Activated CD4-positive, alpha-beta T cell treated with anti-CD3 and anti-CD28 coated beads, Interleukin-2, amount 50 U/mL, for 16 hours (primary cell): ENCODE results near the gene ERCC6.

Experiments
- DNase-seq: peaks from one replicate; pipeline ENCODE4 v3.0.0-alpha.2; 2020

ERCC6 gene

DNA sequence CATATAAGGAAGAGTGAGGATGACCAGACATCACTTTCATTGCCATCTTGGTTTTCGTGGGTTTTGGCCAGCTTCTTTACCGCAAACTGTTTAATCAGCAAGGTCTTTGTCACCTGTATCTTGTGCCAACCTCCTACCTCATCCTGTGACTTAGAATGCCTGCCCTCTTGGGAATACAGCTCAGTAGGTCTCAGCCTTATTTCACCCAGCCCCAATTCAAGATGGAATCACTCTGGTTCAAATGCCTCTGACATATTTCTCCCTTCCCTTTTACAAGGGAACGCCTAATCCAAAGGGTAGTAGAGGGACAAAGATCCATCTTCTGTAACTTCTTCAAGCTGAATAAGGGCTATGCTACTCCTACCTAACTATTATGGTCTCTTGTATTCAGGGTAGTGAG, 4.7 kb upstream of the ERCC6 start:
- DNase-seq: no peak

DNA sequence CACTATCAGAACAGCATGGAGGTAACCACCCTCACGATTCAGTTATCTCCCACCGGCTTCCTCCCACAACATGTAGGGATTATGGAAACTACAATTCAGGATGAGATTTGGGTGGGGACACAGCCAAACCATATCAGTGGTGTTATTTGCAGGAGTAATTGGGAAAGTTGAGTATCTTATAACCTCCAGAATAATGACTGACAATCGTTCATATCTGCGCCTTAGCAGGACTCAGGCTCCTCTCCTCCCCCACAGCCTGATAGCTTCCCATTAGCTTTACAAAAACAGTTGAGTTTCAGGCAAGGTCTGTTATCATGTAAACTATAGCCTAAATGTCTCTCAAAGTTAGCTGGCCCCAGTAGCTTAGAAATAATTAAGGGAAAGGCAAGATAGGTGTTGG, 3.4 kb upstream of the ERCC6 start:
- DNase-seq: no peak

DNA sequence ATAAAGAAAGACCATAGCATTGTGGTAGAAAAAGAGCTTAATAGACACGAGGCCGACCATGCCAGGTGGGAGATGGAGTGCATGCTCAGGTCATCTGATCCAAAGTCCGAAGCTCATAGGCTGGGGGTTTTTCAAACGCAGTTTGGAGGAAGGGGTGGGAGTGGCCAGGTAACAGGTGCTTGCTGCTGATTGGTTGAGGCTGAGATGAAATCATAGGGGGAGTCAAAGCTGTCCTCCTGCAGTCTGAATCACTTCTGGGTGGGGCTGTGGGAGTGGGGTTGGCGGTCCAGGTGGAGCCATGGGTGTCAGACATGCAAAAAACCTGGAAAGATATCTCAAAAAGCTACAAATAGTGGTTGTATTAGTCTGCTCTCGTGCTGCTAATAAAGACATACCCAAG, 2.8 kb upstream of the ERCC6 start:
- no peak for DNase-seq

DNA sequence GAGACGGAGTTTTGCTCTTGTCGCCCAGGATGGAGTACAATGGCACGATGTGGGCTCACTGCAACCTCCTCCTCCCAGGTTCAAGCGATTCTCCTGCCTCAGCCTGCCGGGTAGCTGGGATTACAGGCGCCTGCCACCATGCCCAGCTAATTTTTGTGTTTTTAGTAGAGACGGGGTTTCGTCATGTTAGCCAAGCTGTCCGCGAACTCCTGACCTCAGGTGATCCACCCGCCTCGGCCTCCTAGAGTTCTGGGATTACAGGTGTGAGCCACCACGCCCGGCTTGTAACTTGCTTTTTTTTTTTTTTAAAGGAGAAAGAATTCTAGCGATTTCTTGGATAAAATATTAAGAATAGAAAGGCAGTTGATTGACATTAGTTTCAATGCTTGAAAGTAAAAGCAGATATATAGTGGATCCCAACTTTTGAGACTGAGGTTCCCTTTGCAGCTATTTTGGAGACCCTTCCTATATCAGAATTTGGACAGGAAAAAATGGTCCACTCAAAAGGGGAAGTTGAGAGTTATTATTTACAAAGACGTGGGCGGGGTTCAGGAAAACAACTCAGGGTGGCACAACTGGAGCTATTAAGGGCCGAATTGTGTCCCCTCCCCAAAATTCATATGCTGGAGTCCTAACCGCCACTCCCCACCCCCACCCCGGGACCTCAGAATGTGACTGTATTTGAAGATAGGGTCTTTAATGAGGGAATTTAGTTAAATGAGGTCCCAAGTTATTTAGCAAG, 1.3 kb upstream of the ERCC6 start:
- no peak for DNase-seq

DNA sequence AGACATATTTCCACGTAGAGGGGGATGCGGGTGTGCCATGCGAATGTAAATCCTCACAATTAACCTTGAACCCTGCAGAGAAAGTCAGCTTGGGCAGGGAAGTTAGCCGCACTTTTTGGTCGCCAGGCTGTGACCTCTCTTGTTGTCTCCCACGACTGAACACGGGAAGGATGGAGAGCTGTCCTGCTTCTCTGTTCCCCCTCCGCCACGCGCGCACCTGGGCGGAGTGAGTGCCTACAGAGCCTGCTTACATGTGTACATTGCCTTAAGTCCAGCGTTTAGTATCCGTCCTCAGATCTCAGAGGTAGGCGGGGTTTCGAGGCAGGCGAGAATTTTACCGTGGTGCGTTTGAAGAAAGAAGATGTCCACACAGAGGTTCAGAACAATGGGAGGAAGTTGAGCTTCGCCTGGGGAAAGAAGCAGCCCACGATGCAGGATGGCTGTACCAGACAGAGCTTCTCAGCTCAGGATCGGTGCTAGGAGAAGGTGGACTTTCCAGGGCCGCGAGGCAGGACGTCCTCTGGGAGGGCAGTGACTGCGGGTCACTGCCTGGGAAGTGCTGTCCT, 482 bp upstream of the ERCC6 start:
- peak; percentile 2 for DNase-seq

DNA sequence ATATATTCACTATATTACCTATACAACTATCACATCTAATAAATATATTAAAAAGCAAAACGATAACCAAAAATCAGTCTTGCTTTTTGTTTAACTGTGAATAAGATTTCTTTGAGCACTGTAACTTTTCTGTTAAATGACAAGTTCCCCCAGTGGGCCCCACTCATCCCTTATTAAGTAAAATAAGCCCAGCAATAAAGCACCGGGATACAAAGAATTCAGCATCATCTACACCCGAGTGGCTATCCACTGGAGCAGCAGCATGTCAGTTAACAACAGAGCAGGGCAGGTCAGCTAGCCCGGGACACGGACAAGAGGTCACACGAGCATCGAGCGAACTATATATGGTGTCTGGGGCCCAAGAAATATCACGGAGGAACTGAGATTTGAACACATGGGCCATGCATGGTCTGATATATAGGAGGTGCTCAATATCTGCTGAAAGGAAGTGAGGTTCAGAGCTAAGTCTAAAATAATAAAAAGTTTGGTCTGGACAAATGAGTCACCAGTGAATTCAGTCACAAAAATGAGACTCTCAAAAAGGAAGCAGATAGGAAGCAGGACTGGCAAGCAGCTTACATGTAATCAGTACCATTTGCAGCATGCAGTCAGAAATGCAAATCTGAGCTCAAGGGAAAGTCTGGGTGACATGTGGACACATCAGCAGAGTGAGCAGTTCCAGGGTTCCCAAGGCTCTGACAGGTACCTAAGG, 4.1 kb downstream of the ERCC6 start:
- DNase-seq: peak; percentile 64

DNA sequence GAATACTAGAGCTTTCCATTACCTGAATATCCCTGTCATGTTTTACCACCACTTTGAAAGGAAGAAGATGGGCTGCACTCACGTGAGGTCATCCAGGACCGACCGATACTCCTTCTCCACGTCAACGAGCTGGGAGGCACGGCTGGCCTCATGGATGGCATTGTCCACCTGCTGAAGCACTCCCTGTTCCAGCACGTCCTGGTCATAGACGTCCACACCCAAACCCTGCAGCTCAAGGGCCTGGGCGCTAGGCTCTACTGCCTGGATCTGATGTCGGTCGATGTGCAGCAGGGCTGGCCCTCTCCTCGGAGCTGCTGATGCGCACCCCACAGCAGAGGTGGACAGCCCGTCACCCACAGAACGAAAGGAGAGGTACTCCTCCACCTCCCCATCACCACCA, 6.5 kb downstream of the ERCC6 start:
- no peak for DNase-seq

DNA sequence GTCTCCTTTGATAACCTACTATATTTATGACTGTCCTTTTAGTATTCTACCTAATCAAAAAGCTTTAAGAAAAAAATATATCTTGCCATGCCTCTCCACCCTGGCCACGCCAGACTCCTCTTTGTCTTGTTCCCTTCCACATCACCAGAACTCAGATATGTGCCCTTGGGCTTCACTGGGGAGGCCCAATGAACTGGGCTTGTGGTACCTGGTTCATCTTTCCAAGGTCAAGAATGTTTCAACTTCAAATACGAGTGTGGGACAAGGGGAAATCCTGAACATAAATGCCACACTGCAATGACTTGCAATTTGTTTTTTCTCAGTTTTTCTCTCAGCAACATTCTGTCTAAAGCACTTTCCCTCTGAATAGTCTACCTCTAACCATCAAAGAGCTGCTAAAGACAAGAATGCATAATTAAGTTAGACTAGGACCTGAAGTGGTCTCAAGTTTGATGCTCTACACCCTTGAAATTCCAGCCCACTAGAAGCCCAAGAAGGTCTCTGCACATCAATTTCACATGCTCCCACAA, 9.9 kb downstream of the ERCC6 start:
- DNase-seq: no peak

DNA sequence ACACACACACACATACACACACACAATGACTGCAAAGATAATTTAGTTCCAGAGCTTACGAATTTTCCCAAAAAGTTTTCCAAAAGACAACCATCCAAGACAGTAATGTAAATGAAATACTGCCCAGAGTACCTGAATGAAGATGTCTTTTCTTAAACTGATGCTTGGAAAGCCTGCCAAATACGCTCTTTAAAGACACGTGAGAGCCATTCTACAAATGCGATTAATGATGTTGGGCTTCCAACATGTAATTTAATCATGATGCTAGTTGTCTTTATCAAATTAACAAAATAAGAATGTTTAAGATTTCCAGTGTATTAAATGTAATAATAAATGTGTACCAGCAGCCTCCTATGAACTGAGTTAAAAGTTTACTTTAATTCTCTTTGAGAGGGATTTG, 11.1 kb downstream of the ERCC6 start:
- no peak for DNase-seq

DNA sequence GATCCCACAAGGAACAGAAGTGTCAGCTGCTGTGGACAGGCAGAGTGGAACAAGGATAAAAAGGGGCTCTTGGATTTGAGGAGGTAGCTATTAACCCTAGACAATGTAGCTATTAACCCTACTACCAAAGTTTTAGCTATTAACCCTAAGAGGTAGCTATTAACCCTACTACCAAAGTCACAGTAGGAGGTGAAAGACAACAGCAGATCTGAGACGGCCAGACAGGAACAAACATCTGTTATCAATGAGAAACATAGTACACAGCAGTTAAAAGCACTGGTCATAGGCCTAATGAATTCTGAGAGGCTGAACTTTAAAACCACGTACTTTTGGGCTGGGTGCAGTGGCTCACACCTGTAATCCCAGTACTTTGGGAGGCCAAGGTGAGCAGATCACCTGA, 11.9 kb downstream of the ERCC6 start:
- DNase-seq: no peak

DNA sequence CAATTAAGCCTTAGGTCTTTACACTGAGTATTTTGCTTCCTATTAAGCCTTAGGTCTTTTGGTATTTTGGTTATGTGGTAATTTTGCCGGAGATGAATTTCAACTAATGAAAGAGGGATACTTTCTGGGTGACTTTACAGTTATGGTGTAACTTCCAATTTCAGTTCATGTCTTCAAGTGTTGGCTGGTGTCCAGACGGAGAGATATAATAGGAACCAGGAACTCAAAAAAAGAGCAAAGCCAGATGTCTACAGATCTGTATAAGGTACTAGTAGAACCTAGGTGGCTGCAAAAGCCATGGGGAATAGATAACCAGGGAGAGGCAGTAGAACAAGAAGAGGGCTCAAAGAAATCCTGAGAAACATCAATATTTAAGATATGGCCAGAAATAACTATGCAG, 12.3 kb downstream of the ERCC6 start:
- no peak for DNase-seq

DNA sequence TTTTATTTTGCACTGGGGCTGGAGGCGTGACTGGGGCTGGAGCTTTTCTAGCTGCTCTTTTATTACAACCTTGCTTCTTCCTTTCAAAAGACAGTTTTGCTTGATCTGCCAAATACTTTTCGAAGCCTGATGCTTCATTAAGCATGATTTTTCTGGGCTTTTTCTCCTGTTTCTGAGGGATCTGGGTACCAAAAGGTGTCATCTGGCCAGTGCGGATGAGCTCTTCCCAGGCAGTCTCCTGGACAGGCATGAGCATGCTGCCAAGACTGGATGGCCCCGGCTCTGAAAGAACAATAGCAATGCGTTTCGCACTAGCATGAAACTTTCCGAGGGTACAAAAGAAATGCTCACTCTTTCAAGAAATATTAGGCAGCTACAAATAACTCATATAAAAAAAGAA, 14.4 kb downstream of the ERCC6 start:
- DNase-seq: no peak

DNA sequence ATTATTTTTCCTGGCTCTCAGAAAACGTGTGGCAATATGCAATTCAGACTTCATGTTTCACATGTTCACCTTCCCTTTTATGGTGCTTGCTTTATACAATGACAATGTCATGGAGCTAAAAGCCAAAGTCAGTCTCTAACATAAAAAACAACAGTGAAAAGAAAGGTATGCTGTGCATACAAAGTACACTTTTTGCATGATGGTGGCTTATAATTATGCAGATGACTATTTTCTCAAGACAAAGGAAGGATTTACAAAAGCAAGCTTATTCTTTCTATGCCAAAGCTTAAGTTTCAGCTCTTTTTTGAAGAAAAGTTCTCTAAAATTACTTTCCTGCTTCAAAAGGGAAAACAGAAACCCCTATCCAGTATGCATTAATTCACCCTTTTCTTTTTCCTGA, 15.6 kb downstream of the ERCC6 start:
- no peak for DNase-seq

DNA sequence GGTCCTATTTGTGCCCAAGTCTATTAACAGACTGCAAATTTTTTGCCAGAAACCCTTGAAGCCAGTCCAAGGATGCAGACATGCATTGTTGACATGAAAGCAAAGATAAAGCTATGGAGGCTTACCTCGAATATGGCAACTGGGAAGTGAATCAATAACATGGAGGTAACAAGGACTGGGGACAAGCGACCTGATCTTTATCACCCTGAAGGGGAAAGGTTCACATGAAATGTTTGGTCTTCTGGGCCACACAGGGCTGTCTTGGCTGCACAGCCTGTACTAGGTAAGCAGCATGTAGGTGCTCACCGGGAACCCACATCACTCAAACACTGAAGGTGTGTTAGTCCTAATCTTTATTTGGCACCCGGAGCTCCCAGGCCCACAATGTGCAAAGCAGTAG, 17.9 kb downstream of the ERCC6 start:
- DNase-seq: no peak

DNA sequence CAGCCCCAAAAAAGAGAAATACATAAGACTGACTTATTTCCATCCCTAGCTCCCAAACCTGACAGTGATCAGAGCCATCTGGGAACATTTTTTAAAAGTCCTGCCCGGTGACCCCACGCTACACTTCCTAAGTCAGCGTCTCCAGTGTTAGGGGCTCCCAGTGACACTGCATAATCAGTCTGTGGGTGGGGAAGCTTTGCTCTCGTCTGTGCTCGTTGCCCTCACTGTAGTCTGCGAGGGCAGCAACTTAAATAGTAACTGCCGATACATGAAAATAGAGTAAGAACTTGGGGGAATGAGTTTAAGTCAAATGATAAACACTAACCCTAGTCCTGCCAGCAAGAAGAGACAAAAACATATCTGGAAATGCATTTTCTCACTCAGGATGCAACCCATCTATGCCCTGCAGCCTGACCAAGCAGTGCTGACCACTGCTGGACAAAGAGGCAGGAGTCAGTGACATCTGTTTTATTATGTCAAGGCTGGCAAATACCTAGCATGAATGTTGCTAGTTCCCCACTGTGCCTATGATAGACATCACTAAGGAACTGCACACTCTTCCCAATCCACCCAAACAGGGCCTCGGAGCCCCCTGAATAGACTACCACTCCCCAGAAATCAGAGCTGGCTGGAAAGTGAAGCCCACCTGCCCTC, 18.7 kb downstream of the ERCC6 start:
- no peak for DNase-seq

DNA sequence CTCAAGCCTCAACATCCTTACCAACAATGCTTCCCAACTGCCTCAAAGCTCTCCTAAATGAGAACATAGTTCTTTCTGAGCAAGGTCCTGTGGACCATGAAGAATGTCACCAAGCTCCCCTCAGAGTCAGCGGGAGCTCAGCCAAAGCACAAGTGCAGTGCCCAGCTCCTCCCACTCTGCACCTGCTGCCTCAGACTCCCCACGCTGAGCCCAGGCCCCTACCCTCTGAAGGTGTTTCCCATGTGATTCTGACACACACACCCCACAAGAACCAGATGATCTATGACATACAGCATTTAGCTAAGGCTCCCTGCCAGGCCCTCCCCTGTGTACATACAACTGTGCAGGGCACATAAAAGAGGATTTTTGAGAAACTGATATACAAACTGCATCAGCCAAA, 19.2 kb downstream of the ERCC6 start:
- DNase-seq: no peak

DNA sequence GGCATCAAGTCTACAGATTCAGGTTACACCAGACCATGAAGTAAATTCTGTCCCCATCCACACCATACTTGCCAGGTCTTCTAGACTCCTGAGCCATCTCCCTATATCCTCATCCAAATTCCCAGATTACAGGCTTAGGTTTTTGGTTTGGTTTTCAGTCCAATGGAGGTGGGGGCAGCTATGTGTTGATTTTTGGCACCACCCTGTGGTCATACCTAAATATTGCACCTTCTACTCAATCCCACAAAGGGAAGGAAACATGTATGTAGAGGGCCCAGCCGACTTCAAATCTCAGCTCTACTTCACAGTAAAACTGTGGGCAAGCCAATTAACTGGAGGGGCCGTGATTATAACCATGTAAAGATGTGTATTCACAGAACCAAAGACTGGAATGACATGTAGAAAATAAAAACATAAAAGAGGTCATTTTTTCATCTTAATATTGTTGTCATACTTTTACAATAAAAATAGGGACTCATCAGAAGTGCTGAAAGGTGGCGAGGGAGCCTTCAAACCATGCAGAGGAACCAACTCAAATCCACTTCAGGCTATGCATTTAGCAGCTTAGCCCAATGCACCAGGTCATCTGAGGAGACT, 19.8 kb downstream of the ERCC6 start:
- peak; percentile 44 for DNase-seq

DNA sequence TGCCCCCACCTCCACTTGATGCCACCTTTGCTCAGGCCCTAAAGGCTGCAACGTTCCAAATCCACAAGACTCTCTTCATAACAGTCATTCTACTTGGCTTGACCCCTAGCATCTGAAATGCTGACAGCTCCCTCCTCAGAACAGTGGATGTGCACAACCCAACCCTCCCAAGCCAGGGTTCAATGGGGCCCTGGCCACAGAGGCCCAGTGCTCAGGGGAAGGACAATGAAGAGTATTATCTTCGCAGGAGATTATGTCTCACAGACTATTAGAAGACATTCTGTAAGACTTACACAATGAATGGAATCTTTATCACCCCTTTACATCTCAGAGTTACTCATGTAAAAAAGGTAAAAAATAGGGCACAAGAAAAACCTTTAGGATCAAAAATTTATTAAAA, 20.4 kb downstream of the ERCC6 start:
- DNase-seq: no peak

DNA sequence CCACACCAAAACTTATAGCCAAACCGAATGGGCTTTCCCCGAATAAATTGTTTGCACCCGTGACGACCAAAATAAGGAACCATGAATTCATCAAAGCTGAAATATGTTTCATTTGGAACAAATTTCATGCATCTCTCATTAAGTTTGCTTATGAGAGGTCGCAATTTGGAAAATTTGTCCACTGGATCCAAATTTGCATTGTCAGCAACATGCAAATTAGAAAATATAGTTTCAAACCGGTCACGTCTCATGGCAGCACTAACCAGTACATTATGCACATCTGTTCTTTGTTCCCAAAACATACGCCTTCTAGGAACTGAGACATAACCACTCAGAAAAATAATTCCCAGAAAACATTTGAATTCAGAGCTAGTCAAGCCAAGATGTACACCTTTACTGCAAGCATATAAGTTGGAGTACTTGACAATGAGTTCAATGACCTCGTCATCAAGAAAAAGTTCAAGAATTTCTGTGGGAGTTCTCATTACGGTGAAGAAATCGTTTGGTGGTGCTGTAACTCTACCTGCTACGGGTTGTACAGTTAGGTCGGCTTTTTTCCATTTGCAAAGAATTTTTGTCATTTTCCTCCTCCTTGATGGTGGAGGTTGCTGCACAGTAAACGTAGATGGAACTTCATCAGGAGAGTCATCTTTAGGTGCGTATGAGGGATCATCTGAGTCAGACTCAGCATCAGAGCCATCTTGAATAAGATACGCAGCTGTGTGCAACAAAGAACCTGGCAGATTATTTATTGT, 22.5 kb downstream of the ERCC6 start:
- no peak for DNase-seq

DNA sequence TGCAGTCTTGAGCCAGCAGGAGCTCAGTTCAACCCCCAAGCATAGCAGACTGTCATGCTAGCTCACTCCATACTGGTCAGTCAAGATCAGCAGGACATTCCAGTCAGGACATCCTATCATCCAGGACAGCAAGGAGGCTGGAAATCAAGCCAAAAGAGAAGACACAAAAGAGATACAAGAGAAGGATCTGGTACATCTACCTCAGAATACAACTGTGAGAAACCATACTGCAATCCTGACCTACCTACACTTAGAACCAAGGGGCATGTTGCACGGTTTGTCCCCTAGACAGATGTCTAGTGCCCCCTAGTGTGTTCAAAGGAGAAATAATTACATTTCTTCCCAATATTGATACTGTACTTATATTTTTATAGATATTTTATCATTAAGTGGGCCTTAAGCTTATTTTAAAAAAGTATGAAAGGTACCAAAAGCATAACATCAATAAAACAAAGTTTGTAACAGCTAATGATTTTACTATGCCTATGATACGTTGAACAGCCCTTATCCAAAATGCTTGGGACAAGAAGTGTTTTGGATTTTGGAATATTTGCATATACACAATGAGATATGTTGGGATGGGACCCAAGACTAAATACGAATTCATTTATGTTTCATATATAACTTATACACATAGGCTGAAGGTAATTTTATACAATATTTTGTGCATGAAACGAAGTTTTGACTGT, 26.7 kb downstream of the ERCC6 start:
- DNase-seq: peak; percentile 39

DNA sequence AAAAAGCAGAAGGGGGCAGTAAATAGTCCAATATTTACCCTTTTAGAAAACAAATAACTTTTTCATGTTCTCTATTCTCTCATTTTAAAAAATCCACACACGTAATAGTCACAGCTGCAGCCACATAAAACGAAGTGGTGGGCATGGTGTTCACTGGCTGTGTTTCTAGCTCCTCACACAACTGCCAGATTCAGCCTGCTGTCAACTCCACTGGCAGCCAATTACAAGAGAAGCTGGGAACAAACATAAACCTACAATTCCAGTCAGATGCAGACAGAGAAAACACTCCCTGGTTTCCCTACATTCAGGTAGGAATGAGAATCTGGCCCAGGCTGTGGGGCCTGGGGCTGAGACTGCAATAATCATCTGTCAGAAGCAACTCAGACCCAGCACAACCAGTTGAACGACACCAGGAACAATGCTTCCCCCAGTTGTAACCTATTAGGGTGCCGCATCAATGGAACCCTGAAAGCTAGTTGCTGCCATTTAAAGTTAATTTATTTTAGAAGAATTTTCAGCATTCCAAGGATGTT, 29.1 kb downstream of the ERCC6 start:
- DNase-seq: no peak

DNA sequence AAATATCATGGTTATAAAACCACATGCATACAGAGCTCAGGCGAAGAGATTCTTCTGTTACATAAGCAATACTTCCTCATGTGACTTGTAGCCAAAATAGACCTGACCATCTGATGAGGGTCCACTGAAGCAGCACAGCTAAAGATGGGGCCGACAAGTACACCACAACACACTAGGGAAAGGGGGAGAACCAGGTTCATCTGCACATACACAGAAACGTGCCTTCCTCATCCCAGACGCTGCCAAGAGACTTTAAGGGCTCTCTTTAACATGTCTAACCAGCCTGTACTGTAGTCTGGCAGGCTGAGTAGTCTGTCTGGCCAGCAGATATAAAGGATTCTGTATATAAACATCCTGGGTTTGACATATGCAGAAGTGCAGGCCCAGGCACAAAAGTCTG, 30.3 kb downstream of the ERCC6 start:
- no peak for DNase-seq
